ENCODE measurements around the gene MED29. TPM values are rescaled to one million over a fixed set of nuclear protein-coding genes. Genes with fewer than 3 reads are reported as not detected.
A peak's percentile ranks its signal among the peaks of the same experiment; 100 is the strongest.

The MED29 gene
- total RNA-seq, 1 experiment from 2014 or later = 64.3 TPM

DNA sequence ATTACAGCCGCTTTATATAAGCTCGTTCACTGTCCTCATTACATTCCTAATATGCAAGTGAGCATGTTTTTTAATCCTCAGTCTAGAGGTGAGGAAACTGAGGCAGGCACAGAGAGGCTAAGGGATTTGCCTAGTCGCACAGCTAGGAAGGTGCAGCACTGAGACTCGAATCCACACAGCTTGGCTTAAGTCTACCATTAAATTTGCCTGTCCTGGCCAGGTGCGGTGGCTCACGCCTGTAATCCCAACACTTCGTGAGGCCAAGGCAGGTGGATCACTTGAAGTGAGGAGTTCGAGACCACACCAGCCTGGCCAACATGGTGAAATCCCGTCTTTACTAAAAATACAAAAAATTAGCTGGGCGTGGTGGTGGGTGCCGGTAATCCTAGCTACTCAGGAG, 36.5 kb downstream of the MED29 start:
- DNase-seq (ENCODE audit: low spot score) = no peak

GRCh38 chr19:39428283-39429112, 37.3 kb downstream of the MED29 start:
- DNase-seq (ENCODE audit: low spot score) = peak; percentile 77

DNA sequence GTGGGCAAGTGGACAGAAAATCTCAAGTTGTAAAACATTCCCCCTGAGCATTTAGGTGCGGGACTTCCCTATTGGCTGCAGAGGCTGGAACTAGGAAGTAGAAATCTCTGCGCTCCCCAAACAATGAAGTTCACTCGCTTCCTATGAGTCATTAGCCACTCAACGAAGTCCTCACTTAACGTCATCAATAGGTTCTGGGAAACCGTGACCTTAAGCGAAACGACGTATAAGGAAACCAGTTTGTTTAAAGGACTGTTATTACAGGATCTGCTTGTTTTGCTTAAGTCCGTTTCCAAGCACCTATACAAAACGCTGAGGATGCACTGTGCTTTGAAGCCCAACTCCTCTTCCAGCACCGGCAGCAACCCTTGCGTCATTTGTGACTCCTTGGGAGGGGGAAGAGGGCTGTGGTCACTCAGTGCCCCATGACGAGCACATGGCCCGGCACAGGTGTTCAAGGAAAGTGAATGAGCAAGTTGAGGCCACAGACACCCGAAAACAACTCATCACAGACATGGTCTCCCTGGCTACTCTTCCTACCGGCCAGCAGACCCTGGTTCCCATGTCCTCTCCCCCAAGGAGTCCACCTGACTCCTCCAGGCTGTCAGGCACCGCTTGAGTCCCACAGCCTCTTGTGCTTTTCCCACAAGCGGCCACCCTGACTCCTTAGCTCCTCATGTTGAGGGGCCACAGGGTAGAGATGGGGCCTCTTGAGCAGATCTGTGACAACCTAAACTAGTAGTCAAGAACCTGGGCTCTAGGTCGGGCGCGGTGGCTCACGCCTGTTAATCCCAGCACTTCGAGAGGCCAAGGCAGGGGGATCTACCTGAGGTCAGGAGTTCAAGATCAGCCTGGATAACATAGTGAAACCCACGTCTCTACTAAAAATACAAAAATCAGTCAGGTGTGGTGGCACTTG, 39.8 kb downstream of the MED29 start:
- peak; percentile 99 for DNase-seq (ENCODE audit: low spot score)

DNA sequence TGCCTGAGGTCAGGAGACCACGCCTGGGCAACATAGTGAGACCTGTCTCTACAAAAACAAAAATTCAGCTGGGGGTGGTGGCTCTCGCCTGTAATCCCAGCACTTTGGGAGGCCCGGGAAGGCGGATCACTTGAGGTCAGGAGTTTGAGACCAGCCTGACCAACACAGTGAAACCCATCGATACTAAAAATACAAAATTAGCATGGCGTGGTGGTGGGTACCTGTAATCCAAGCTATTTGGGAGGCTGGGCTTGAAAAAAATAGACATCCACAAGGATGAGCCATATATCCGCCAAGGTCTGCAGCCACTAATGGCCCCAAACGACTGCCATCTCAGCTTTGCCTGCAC, 41.5 kb downstream of the MED29 start:
- no peak for DNase-seq (ENCODE audit: low spot score)

- no peak for DNase-seq (ENCODE audit: low spot score)
These were observed 42.4 kb downstream of the MED29 start for GRCh38 chr19:39433480-39434079.

DNA sequence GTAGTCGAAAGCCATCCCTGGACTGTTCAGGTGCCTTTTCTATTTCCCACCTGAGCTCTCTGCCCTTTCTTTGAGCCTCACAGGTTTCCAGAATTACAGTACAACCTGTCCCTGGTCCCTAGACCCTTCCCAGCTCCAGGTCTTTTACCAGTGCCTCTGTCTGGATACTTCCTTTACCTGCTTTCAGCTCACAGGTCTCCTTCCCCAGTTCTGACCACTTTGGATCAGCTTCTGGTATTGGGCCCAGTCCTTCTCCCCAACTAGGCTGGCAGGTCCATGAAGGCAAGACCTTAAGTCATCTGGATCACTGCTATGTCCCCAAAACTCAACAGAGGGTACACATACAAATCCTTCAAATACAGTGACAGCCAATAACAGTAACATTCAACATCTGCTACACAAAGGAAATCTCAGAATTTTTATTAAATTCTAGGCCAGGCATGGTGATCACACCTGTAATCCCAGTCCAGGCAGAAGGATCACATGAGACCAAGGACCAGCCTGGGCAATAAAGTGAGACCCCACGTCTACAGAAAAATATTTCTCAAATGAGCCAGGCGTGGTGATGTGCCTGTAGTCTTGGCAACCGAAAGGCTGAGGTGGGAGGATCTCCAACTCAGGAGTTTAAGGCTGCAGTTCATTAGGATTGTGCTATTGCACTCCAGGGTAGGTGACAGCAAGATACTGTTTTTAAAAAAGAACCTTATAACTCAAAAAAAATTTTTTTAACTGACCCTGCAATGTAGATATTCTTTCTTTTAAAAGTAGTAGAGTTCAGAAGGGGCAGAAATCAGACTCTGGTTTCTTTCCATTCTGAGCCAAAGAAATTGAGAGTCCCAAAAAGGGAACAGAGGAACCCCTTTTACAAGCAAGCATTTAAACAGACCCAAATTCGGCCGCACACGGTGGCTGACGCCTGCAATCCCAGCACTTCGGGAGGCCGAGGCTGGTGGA, 43.2 kb downstream of the MED29 start:
- DNase-seq (ENCODE audit: low spot score) = no peak

- peak; percentile 100 for DNase-seq (ENCODE audit: low spot score)
These were observed 44.5 kb downstream of the MED29 start, which contains the start of gene RPS16 for GRCh38 chr19:39435499-39436349. Gene RPS16 (minus strand): TSS chr19:39435949. CDS start chr19:39435895, 54 bp downstream.

GRCh38 chr19:39436350-39436716, 45.2 kb downstream of the MED29 start:
- DNase-seq (ENCODE audit: low spot score) = no peak

DNA sequence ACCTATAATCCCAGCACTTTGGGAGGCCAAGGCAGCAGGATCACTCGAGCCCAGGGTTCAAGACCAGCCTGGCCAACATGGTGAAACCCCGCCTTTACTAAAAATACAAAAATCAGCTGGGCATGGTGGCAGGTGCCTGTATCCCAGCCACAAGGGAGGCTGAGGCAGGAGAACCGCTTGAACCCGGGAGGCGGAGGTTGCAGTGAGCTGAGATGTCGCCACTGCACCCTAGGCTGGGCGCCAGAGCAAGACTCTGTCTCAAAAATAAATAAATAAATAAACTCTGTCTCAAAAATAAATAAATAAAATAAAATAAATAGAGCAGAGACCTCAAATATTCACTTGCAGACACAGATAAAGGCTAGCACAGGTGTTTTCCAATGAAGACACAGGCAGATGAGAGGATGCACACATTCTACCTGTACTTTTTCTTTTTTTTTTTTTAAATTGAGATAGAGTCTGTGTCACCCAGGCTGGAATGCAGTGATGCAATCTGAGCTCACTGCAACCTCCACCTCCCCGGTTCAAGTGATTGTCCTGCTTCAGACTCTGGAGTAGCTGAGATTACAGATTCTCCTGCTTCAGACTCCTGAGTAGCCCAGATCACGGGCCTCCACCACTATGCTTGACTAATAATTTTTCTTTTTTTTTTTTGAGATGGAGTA, 47.2 kb downstream of the MED29 start:
- DNase-seq (ENCODE audit: low spot score) = no peak

GRCh38 chr19:39444598-39445195, 53.5 kb downstream of the MED29 start:
- DNase-seq (ENCODE audit: low spot score) = no peak

GRCh38 chr19:39445196-39446111, 54.3 kb downstream of the MED29 start, which contains the start of gene SUPT5H:
Gene SUPT5H (plus strand): TSS chr19:39445582. CDS start chr19:39445891, 309 bp downstream.
- DNase-seq (ENCODE audit: low spot score) = peak; percentile 100

DNA sequence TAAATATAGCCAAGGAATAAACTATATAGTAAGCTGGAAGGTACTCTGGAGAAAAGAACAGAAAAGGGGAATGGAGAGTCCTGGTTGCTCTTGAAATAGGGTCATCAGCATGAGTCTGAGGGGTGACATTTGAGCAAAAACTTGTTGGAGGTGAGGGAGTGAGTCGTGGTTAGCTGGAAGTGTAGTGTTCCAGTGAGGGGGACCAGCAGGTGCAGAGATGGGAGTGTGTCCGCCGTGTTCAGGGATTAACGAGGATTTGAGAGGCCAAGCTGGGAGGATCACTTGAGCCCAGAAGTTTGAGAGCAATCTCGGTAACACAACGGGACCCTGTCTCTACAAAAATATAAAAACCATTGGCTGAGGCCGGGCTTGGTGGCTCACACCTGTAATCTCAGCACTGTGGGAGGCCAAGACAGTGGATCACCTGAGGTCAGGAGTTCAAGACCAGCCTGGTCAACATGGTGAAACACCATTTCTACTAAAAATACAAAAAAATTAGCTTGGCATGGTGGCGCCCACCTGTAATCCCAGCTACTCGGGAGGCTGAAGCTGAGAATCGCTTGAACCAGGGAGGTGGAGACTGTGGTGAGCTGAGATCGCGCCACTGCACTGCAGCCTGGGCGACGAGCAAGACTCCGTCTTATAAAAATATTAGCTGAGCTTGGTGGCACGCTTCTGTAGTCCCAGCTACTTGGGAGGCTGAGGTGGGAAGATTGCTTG, 55.3 kb downstream of the MED29 start:
- no peak for DNase-seq (ENCODE audit: low spot score)

DNA sequence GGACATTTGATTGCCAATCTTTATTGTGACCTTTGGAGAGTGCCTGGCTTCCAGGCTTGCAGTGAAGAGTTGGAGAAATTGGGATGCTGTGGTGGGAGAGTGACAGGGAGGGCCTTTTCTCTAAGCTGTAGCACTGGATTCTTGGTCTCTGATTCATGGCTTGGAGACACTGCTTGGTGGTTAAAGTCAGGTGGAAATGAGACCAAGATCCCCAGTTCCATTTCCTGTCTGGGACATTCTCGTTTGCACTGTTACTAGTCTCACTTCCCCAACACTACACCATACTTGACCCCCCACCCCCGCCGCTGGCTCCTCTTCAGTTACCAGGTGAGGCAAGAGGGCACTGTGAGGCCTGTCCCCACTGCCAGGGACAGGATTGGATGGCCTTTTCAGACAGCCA, 57.1 kb downstream of the MED29 start:
- DNase-seq (ENCODE audit: low spot score) = no peak

DNA sequence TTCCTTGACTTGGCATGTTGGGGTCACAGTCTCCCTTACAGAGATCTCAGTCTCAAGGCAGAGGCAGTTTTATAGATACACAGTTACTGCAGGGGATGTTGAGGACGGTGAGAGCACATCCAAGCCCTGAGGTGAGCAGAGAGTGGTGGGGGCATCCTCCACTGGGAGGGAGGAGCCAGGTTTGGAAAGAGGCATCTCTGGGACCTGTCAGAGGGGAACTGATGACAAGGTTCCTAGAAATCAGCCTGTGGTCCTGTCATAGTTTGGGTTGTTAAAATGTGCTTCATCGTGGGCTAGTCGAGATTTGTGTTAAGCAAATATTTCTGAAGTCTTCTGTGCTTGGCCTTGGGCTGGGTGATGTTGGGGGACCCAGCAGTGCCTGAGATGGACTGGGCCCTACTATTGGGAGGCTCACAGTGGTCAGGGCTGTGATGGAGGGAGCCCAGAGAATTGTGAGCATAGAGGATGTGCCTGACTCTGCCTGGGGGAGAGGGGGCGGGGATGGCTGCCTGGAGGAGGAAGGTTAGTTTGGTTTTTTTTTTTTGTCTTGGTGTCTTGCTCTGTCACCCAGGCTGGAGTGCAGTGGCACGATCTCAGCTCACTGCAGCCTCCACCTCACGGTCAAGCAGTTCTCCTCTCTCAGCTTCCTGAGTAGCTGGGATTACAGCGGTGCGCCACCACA, 58.1 kb downstream of the MED29 start:
- DNase-seq (ENCODE audit: low spot score) = no peak
